ENCODE measurements around the gene SULT1A4.
A peak's percentile ranks its signal among the peaks of the same experiment; 100 is the strongest.
"Not testable (repeated sequence)": the region's sequence is repeated elsewhere in the genome, so short reads cannot be mapped to it uniquely, and the experiment has no call there.

The SULT1A4 gene

GRCh38 chr16:29459706-29460646, at the start of gene SULT1A4:
Gene SULT1A4, plus strand, starts transcription at chr16:29459913. Its CDS starts 1,473 bp downstream, at chr16:29461386.
- not testable (repeated sequence) for DNase-seq (ENCODE audit: low spot score)

GRCh38 chr16:29423587-29423986, 36.1 kb upstream of the SULT1A4 start:
- not testable (repeated sequence) for DNase-seq (ENCODE audit: low spot score)

- not testable (repeated sequence) for DNase-seq (ENCODE audit: low spot score)
Observed at GRCh38 chr16:29425390-29425789, 34.3 kb upstream of the SULT1A4 start.

- not testable (repeated sequence) for DNase-seq (ENCODE audit: low spot score)
Observed at GRCh38 chr16:29453754-29454153, 6.0 kb upstream of the SULT1A4 start.

- not testable (repeated sequence) for DNase-seq (ENCODE audit: low spot score)
Observed at GRCh38 chr16:29454269-29454668, 5.4 kb upstream of the SULT1A4 start, which contains the start of the genes BOLA2 and SLX1B. Gene BOLA2, minus strand, starts transcription at chr16:29454351. Its CDS starts 98 bp downstream, at chr16:29454253. Gene SLX1B, plus strand, starts transcription at chr16:29454533.

GRCh38 chr16:29454828-29455227, 4.9 kb upstream of the SULT1A4 start:
- DNase-seq (ENCODE audit: low spot score): not testable (repeated sequence)

GRCh38 chr16:29457660-29458059, 2.1 kb upstream of the SULT1A4 start:
- not testable (repeated sequence) for DNase-seq (ENCODE audit: low spot score)

GRCh38 chr16:29460647-29461030, 926 bp downstream of the SULT1A4 start:
- DNase-seq (ENCODE audit: low spot score): not testable (repeated sequence)

- not testable (repeated sequence) for DNase-seq (ENCODE audit: low spot score)
Observed at GRCh38 chr16:29465985-29466824, 6.5 kb downstream of the SULT1A4 start.

GRCh38 chr16:29466904-29467303, 7.2 kb downstream of the SULT1A4 start:
- DNase-seq (ENCODE audit: low spot score): not testable (repeated sequence)

GRCh38 chr16:29467654-29468366, 8.1 kb downstream of the SULT1A4 start:
- DNase-seq (ENCODE audit: low spot score): not testable (repeated sequence)

GRCh38 chr16:29469660-29470059, 9.9 kb downstream of the SULT1A4 start:
- DNase-seq (ENCODE audit: low spot score): peak; percentile 21

- not testable (repeated sequence) for DNase-seq (ENCODE audit: low spot score)
Observed at GRCh38 chr16:29472065-29472464, 12.4 kb downstream of the SULT1A4 start.

- DNase-seq (ENCODE audit: low spot score): not testable (repeated sequence)
Observed at GRCh38 chr16:29482276-29482675, 22.6 kb downstream of the SULT1A4 start.

- not testable (repeated sequence) for DNase-seq (ENCODE audit: low spot score)
Observed at GRCh38 chr16:29506308-29506707, 46.6 kb downstream of the SULT1A4 start, which contains the start of gene NPIPB12. Gene NPIPB12, minus strand, starts transcription at chr16:29506408.
